Mesangial cell (primary cell): ENCODE data around the gene MLANA. TPM values are rescaled to one million over a fixed set of nuclear protein-coding genes. Genes with fewer than 3 reads are reported as not detected.

Source experiments
- total RNA-seq: library from RNA; depleted of rRNA; stranded (reverse); fragments of >200 nt; gene quantifications from 2 replicates; pipeline ENCODE4 v1.2.3, GENCODE V29; 2015

The MLANA gene, protein sequence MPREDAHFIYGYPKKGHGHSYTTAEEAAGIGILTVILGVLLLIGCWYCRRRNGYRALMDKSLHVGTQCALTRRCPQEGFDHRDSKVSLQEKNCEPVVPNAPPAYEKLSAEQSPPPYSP
- total RNA-seq = not detected in 2 replicates

DNA sequence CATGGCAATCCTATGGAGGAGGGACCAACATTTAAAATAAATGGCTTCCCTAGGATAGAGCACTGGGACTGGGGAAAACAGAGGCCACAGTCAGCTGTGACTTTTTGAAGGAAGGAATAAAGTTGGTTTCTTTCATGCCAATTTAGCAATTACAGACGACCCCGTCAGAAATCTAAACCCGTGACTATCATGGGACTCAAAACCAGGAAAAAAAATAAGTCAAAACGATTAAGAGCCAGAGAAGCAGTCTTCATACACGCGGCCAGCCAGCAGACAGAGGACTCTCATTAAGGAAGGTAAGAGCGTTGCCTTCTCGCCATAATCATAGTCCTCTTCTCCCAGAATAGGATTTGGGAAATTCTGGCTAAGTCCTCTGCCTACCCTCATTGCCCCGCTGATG is at the start of gene MLANA:
Gene MLANA (plus strand): TSS at position 249 of the 400 bp plus-strand sequence. CDS start 1,586 bp downstream, outside the sequence.

Other genes with a start within 250 kb of the MLANA start
- 8.1 and 18.3 TPM in 2 replicates for gene ERMP1, start 57.8 kb upstream of the MLANA start, total RNA-seq
- 9.8 and 11.4 TPM in 2 replicates for gene RANBP6, start 124.7 kb downstream of the MLANA start, total RNA-seq